HepG2 (cell line): Measurements from ENCODE around the gene MCF2L. TPM values are rescaled to one million over a fixed set of nuclear protein-coding genes. Genes with fewer than 3 reads are reported as not detected.
A peak's percentile ranks its signal among the peaks of the same experiment; 100 is the strongest.

Experiments used
- BRCA1 ChIP-seq: sonication (generic); formaldehyde crosslinking; IDR thresholded peaks from 2 replicates; pipeline ENCODE4 v1.4.0; 2020; ENCODE audit warnings: missing genetic modification reagents
- DMAP1 ChIP-seq: IDR thresholded peaks from 2 replicates; pipeline ENCODE4 v1.6.1; 2016
- ETS1 ChIP-seq: sonication (generic); formaldehyde crosslinking; IDR thresholded peaks from 2 replicates; pipeline ENCODE4 v1.4.0; 2020; ENCODE audit warnings: missing genetic modification reagents
- GATAD1 ChIP-seq: IDR thresholded peaks from 2 replicates; pipeline ENCODE4 v1.6.1; 2016; ENCODE audit warnings: missing genetic modification reagents, missing compliant biosample characterization
- HMG20A ChIP-seq: IDR thresholded peaks from 2 replicates; pipeline ENCODE4 v1.6.1; 2016; ENCODE audit warnings: borderline replicate concordance
- HNRNPH1 ChIP-seq: fragments of 200-400 bp; formaldehyde crosslinking; optimal IDR thresholded peaks from 2 replicates; pipeline ENCODE3; 2017; ENCODE audit warnings: mild to moderate bottlenecking, low read depth, low read length
- KLF13 ChIP-seq: sonication (generic); formaldehyde crosslinking; IDR thresholded peaks from 2 replicates; pipeline ENCODE4 v1.4.0; 2020; ENCODE audit warnings: mild to moderate bottlenecking, missing genetic modification reagents
- MYPOP ChIP-seq: sonication (generic); formaldehyde crosslinking; IDR thresholded peaks from 2 replicates; pipeline ENCODE4 v1.8.1; 2023; ENCODE audit warnings: mild to moderate bottlenecking, moderate library complexity, missing genetic modification reagents
- RBFOX2 ChIP-seq: fragments of 200-400 bp; formaldehyde crosslinking; IDR thresholded peaks from 2 replicates; pipeline ENCODE4 v1.6.1; 2017; ENCODE audit warnings: low read depth, mild to moderate bottlenecking, low read length
- RFX1 ChIP-seq: fragments of 450-650 bp; IDR thresholded peaks from 2 replicates; pipeline ENCODE4 v1.6.1; 2017
- SMAD1 ChIP-seq: sonication (generic); formaldehyde crosslinking; IDR thresholded peaks from 2 replicates; pipeline ENCODE4 v1.4.0; 2020; ENCODE audit warnings: missing genetic modification reagents, low read depth, mild to moderate bottlenecking, borderline replicate concordance
- SSRP1 ChIP-seq: IDR thresholded peaks from 2 replicates; pipeline ENCODE4 v1.6.1; 2016; ENCODE audit warnings: control low read depth
- TFAP4 ChIP-seq: sonication (generic); IDR thresholded peaks from 2 replicates; pipeline ENCODE4 v1.6.1; 2016; ENCODE audit warnings: low read depth, borderline replicate concordance
- ZFY ChIP-seq: sonication (generic); formaldehyde crosslinking; IDR thresholded peaks from 2 replicates; pipeline ENCODE4 v1.4.0; 2020; ENCODE audit warnings: missing genetic modification reagents
- ZNF75D ChIP-seq: sonication (generic); formaldehyde crosslinking; IDR thresholded peaks from 2 replicates; pipeline ENCODE4 v1.8.1; 2023; ENCODE audit warnings: missing genetic modification reagents, mild to moderate bottlenecking, borderline replicate concordance
- polyA plus RNA-seq, 8 experiments: library from polyadenylated mRNA; depleted of rRNA in 3 of 8; stranded (reverse) in 7 of 8; unstranded in 1 of 8; fragments of >200 nt; fragmentation: Illumina TruSeq in 4 of 8; extraction: Trizol in 4 of 8; gene quantifications; 2 replicates each; pipeline versions ENCODE4 v1.2.1 to v1.2.3, GENCODE V29; 2011 to 2016; ENCODE audit warnings: low read depth in 4 of 8, missing spikeins in 1 of 8, mixed read lengths in 1 of 8; ENCODE audit not compliant: insufficient read depth in 1 of 8
- total RNA-seq, 5 experiments: library from RNA; depleted of rRNA; stranded (reverse); fragments of >200 nt; fragmentation: Illumina TruSeq; extraction: Trizol; gene quantifications; 2 replicates each; pipeline ENCODE4 v1.2.3, GENCODE V29; 2016; ENCODE audit warnings: low read depth in 1 of 5
- TF ChIP-seq, protein P1 (sequence below): sonication (generic); formaldehyde crosslinking; IDR thresholded peaks from 2 replicates; pipeline ENCODE4 v1.8.1; 2022; ENCODE audit warnings: low read depth, mild to moderate bottlenecking, missing genetic modification reagents
- TF ChIP-seq, protein P2 (sequence below): sonication (generic); formaldehyde crosslinking; IDR thresholded peaks from 2 replicates; pipeline ENCODE4 v1.8.0; 2022; ENCODE audit warnings: mild to moderate bottlenecking, missing genetic modification reagents, moderate library complexity
- TF ChIP-seq, protein P3 (sequence below): sonication (generic); formaldehyde crosslinking; IDR thresholded peaks from 2 replicates; pipeline ENCODE4 v1.9.0; 2021; ENCODE audit warnings: missing genetic modification reagents, borderline replicate concordance

MCF2L gene
- total and polyA plus RNA-seq, 2 of the 13 experiments (the other 11 are each of a cell fraction or from before 2014, with no cell fraction given), result 19.4 to 28.4 TPM

- TF ChIP-seq, protein P1, sequence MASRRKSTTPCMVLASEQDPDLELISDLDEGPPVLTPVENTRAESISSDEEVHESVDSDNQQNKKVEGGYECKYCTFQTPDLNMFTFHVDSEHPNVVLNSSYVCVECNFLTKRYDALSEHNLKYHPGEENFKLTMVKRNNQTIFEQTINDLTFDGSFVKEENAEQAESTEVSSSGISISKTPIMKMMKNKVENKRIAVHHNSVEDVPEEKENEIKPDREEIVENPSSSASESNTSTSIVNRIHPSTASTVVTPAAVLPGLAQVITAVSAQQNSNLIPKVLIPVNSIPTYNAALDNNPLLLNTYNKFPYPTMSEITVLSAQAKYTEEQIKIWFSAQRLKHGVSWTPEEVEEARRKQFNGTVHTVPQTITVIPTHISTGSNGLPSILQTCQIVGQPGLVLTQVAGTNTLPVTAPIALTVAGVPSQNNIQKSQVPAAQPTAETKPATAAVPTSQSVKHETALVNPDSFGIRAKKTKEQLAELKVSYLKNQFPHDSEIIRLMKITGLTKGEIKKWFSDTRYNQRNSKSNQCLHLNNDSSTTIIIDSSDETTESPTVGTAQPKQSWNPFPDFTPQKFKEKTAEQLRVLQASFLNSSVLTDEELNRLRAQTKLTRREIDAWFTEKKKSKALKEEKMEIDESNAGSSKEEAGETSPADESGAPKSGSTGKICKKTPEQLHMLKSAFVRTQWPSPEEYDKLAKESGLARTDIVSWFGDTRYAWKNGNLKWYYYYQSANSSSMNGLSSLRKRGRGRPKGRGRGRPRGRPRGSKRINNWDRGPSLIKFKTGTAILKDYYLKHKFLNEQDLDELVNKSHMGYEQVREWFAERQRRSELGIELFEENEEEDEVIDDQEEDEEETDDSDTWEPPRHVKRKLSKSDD (CRISPR knock-in tag), result no peak
- no peak; the same call in 1 of the 2 replicates for TF ChIP-seq TFAP4
- TF ChIP-seq RFX1, result no peak
- TF ChIP-seq, protein P2, sequence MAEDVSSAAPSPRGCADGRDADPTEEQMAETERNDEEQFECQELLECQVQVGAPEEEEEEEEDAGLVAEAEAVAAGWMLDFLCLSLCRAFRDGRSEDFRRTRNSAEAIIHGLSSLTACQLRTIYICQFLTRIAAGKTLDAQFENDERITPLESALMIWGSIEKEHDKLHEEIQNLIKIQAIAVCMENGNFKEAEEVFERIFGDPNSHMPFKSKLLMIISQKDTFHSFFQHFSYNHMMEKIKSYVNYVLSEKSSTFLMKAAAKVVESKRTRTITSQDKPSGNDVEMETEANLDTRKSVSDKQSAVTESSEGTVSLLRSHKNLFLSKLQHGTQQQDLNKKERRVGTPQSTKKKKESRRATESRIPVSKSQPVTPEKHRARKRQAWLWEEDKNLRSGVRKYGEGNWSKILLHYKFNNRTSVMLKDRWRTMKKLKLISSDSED (CRISPR knock-in tag), result no peak
- TF ChIP-seq, protein P3, sequence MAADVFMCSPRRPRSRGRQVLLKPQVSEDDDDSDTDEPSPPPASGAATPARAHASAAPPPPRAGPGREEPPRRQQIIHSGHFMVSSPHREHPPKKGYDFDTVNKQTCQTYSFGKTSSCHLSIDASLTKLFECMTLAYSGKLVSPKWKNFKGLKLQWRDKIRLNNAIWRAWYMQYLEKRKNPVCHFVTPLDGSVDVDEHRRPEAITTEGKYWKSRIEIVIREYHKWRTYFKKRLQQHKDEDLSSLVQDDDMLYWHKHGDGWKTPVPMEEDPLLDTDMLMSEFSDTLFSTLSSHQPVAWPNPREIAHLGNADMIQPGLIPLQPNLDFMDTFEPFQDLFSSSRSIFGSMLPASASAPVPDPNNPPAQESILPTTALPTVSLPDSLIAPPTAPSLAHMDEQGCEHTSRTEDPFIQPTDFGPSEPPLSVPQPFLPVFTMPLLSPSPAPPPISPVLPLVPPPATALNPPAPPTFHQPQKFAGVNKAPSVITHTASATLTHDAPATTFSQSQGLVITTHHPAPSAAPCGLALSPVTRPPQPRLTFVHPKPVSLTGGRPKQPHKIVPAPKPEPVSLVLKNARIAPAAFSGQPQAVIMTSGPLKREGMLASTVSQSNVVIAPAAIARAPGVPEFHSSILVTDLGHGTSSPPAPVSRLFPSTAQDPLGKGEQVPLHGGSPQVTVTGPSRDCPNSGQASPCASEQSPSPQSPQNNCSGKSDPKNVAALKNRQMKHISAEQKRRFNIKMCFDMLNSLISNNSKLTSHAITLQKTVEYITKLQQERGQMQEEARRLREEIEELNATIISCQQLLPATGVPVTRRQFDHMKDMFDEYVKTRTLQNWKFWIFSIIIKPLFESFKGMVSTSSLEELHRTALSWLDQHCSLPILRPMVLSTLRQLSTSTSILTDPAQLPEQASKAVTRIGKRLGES, result no peak
- TF ChIP-seq HNRNPH1, result no peak
- peak; percentile 53; the same call in 1 of the 2 replicates for TF ChIP-seq SSRP1 (CRISPR knock-in tag)
- peak; percentile 64; the same call in 1 of the 2 replicates for TF ChIP-seq RBFOX2
- TF ChIP-seq DMAP1, result peak; percentile 54; the same call in 1 of the 2 replicates
- TF ChIP-seq MYPOP, result 0 out of 2 replicates have a peak, but pooled peaks have one; percentile 44
- no peak for TF ChIP-seq KLF13
- no peak; the same call in 1 of the 2 replicates for TF ChIP-seq GATAD1
- TF ChIP-seq SMAD1 (CRISPR knock-in tag), result 0 out of 2 replicates have a peak, but pooled peaks have one; percentile 33
- peak; percentile 82; the same call in 1 of the 2 replicates for TF ChIP-seq HMG20A (CRISPR knock-in tag)
- no peak for TF ChIP-seq ETS1 (CRISPR knock-in tag)
- TF ChIP-seq ZFY, result 0 out of 2 replicates have a peak, but pooled peaks have one; percentile 51
- no peak for TF ChIP-seq ZNF75D (CRISPR knock-in tag)
- no peak for TF ChIP-seq BRCA1
These were observed 53.9 kb downstream of the MCF2L start (continued) for GRCh38 chr13:113022745-113023574.
